HepG2 (cell line): Measurements from ENCODE around the gene LARP1. TPM values are rescaled to one million over a fixed set of nuclear protein-coding genes. Genes with fewer than 3 reads are reported as not detected.
A peak's percentile ranks its signal among the peaks of the same experiment; 100 is the strongest.

ENCODE experiments used
- YEATS2 ChIP-seq: sonication (generic); formaldehyde crosslinking; IDR thresholded peaks from 2 replicates; pipeline ENCODE4 v1.4.0; 2020; ENCODE audit warnings: missing genetic modification reagents, borderline replicate concordance
- ZFP41 ChIP-seq: sonication (generic); formaldehyde crosslinking; IDR thresholded peaks from 2 replicates; pipeline ENCODE4 v1.4.0; 2020; ENCODE audit warnings: mild to moderate bottlenecking, missing genetic modification reagents, borderline replicate concordance
- ZNF207 ChIP-seq: fragments of 450-650 bp; IDR thresholded peaks from 2 replicates; pipeline ENCODE4 v1.6.1; 2016; ENCODE audit warnings: antibody characterized with exemption, borderline replicate concordance
- ZNF24 ChIP-seq: fragments of 450-650 bp; IDR thresholded peaks from 2 replicates; pipeline ENCODE4 v1.6.1; 2017; ENCODE audit warnings: antibody characterized with exemption, mild to moderate bottlenecking
- ZNF33A ChIP-seq: sonication (generic); formaldehyde crosslinking; IDR thresholded peaks from 2 replicates; pipeline ENCODE4 v1.5.1; 2020; ENCODE audit warnings: missing genetic modification reagents, mild to moderate bottlenecking, moderate library complexity, borderline replicate concordance
- ZNF562 ChIP-seq: sonication (generic); formaldehyde crosslinking; IDR thresholded peaks from 2 replicates; pipeline ENCODE4 v1.8.0; 2022; ENCODE audit warnings: missing genetic modification reagents, borderline replicate concordance
- polyA plus RNA-seq, 8 experiments: library from polyadenylated mRNA; depleted of rRNA in 3 of 8; stranded (reverse) in 7 of 8; unstranded in 1 of 8; fragments of >200 nt; fragmentation: Illumina TruSeq in 4 of 8; extraction: Trizol in 4 of 8; gene quantifications; 2 replicates each; pipeline versions ENCODE4 v1.2.1 to v1.2.3, GENCODE V29; 2011 to 2016; ENCODE audit warnings: low read depth in 4 of 8, missing spikeins in 1 of 8, mixed read lengths in 1 of 8; ENCODE audit not compliant: insufficient read depth in 1 of 8
- total RNA-seq, 5 experiments: library from RNA; depleted of rRNA; stranded (reverse); fragments of >200 nt; fragmentation: Illumina TruSeq; extraction: Trizol; gene quantifications; 2 replicates each; pipeline ENCODE4 v1.2.3, GENCODE V29; 2016; ENCODE audit warnings: low read depth in 1 of 5
- TF ChIP-seq, protein P1 (sequence below): sonication (generic); formaldehyde crosslinking; IDR thresholded peaks from 2 replicates; pipeline ENCODE4 v1.4.0; 2020; ENCODE audit warnings: missing genetic modification reagents
- TF ChIP-seq, protein P2 (sequence below): sonication (generic); formaldehyde crosslinking; IDR thresholded peaks from 2 replicates; pipeline ENCODE4 v1.4.0; 2020; ENCODE audit warnings: missing genetic modification reagents
- TF ChIP-seq, protein P3 (sequence below): sonication (generic); formaldehyde crosslinking; IDR thresholded peaks from 2 replicates; pipeline ENCODE4 v1.8.0; 2023; ENCODE audit warnings: mild to moderate bottlenecking, missing genetic modification reagents
- TF ChIP-seq, protein P4 (sequence below): sonication (generic); formaldehyde crosslinking; IDR thresholded peaks from 2 replicates; pipeline ENCODE4 v1.4.0; 2020; ENCODE audit warnings: missing genetic modification reagents
- TF ChIP-seq, protein P5 (sequence below): sonication (generic); formaldehyde crosslinking; IDR thresholded peaks from 2 replicates; pipeline ENCODE4 v1.5.1; 2020; ENCODE audit warnings: mild to moderate bottlenecking, missing genetic modification reagents

LARP1 gene
- total and polyA plus RNA-seq, 2 of the 13 experiments (the other 11 are each of a cell fraction or from before 2014, with no cell fraction given): 45.2 to 61.4 TPM

DNA sequence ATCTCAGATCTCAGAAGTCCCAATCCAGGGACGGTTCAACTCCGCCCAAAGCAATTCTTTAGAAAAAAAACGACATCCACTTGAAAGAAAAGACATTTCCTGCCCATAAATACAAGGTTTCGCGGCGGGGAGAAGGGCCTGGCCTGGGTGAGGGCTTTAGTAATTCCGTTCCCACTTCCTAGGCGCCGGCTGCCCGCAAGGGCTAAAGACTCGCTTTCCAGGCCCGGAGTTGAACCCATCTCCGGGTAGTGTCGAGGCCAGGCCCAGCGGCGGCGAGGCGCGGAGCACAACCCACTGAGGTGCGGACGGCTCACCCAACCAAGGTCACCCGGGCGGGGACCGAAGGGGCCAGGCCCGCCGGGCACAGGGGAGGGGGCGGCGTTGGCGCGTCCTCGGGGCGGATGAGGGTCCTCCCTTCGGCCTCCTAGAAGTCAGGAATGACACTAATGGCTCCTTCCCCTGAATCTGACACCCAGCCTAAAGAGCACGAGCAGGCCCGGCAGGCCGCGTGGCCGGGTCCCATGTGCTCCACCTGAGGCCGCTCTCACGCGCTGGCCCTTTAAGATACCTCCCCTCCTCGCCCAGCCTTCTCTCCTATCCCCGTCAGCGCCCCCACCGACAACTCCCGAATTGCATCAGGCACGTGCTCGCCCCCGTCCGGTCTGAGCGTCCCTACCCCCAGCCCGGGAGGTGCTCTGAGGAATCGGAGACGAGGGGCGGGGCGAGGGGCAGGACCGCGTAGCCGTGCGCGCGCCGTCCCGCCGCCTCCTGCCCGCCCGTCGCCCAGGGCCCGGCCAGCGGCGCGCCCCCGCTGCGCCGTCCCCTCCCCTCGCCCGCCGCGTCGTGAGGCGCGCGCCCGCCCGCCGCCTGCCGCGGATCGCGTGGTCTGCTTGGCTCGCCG is 467 bp upstream of the LARP1 start (continued):
- TF ChIP-seq, protein P1, sequence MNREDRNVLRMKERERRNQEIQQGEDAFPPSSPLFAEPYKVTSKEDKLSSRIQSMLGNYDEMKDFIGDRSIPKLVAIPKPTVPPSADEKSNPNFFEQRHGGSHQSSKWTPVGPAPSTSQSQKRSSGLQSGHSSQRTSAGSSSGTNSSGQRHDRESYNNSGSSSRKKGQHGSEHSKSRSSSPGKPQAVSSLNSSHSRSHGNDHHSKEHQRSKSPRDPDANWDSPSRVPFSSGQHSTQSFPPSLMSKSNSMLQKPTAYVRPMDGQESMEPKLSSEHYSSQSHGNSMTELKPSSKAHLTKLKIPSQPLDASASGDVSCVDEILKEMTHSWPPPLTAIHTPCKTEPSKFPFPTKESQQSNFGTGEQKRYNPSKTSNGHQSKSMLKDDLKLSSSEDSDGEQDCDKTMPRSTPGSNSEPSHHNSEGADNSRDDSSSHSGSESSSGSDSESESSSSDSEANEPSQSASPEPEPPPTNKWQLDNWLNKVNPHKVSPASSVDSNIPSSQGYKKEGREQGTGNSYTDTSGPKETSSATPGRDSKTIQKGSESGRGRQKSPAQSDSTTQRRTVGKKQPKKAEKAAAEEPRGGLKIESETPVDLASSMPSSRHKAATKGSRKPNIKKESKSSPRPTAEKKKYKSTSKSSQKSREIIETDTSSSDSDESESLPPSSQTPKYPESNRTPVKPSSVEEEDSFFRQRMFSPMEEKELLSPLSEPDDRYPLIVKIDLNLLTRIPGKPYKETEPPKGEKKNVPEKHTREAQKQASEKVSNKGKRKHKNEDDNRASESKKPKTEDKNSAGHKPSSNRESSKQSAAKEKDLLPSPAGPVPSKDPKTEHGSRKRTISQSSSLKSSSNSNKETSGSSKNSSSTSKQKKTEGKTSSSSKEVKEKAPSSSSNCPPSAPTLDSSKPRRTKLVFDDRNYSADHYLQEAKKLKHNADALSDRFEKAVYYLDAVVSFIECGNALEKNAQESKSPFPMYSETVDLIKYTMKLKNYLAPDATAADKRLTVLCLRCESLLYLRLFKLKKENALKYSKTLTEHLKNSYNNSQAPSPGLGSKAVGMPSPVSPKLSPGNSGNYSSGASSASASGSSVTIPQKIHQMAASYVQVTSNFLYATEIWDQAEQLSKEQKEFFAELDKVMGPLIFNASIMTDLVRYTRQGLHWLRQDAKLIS: no peak; the same call in 1 of the 2 replicates
- TF ChIP-seq, protein P2, sequence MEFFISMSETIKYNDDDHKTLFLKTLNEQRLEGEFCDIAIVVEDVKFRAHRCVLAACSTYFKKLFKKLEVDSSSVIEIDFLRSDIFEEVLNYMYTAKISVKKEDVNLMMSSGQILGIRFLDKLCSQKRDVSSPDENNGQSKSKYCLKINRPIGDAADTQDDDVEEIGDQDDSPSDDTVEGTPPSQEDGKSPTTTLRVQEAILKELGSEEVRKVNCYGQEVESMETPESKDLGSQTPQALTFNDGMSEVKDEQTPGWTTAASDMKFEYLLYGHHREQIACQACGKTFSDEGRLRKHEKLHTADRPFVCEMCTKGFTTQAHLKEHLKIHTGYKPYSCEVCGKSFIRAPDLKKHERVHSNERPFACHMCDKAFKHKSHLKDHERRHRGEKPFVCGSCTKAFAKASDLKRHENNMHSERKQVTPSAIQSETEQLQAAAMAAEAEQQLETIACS: peak; percentile 96
- TF ChIP-seq, protein P3, sequence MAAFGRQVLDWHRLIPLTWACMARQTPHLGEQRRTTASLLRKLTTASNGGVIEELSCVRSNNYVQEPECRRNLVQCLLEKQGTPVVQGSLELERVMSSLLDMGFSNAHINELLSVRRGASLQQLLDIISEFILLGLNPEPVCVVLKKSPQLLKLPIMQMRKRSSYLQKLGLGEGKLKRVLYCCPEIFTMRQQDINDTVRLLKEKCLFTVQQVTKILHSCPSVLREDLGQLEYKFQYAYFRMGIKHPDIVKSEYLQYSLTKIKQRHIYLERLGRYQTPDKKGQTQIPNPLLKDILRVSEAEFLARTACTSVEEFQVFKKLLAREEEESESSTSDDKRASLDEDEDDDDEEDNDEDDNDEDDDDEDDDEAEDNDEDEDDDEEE (CRISPR knock-in tag): 0 out of 2 replicates have a peak, but pooled peaks have one; percentile 61
- peak; percentile 71; the same call in 1 of the 2 replicates for TF ChIP-seq YEATS2 (CRISPR knock-in tag)
- TF ChIP-seq, protein P4, sequence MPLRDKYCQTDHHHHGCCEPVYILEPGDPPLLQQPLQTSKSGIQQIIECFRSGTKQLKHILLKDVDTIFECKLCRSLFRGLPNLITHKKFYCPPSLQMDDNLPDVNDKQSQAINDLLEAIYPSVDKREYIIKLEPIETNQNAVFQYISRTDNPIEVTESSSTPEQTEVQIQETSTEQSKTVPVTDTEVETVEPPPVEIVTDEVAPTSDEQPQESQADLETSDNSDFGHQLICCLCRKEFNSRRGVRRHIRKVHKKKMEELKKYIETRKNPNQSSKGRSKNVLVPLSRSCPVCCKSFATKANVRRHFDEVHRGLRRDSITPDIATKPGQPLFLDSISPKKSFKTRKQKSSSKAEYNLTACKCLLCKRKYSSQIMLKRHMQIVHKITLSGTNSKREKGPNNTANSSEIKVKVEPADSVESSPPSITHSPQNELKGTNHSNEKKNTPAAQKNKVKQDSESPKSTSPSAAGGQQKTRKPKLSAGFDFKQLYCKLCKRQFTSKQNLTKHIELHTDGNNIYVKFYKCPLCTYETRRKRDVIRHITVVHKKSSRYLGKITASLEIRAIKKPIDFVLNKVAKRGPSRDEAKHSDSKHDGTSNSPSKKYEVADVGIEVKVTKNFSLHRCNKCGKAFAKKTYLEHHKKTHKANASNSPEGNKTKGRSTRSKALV (CRISPR knock-in tag): 0 out of 2 replicates have a peak, but pooled peaks have one; percentile 29
- no peak for TF ChIP-seq ZNF562
- TF ChIP-seq ZFP41 (CRISPR knock-in tag): no peak
- no peak for TF ChIP-seq ZNF207
- TF ChIP-seq ZNF33A (CRISPR knock-in tag): no peak
- TF ChIP-seq ZNF24: no peak
- TF ChIP-seq, protein P5, sequence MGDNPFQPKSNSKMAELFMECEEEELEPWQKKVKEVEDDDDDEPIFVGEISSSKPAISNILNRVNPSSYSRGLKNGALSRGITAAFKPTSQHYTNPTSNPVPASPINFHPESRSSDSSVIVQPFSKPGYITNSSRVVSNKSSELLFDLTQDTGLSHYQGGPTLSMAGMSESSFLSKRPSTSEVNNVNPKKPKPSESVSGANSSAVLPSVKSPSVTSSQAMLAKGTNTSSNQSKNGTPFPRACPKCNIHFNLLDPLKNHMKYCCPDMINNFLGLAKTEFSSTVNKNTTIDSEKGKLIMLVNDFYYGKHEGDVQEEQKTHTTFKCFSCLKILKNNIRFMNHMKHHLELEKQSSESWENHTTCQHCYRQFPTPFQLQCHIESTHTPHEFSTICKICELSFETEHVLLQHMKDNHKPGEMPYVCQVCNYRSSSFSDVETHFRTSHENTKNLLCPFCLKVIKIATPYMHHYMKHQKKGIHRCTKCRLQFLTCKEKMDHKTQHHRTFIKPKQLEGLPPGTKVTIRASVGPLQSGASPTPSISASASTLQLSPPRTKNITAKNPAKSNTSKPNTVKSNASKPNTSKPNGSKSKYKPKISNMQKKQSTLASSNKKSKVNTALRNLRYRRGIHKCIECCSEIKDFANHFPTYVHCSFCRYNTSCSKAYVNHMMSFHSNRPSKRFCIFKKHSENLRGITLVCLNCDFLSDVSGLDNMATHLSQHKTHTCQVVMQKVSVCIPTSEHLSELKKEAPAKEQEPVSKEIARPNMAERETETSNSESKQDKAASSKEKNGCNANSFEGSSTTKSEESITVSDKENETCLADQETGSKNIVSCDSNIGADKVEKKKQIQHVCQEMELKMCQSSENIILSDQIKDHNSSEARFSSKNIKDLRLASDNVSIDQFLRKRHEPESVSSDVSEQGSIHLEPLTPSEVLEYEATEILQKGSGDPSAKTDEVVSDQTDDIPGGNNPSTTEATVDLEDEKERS (CRISPR knock-in tag): 0 out of 2 replicates have a peak, but pooled peaks have one; percentile 80
